SIG-M5 treated with dmso at 0.1 percent for 504 hours (cell line): ENCODE measurements around the gene NTN1.
A peak's percentile ranks its signal among the peaks of the same experiment; 100 is the strongest.

Experiments used
- DNase-seq: peaks from one replicate; lab custom pipeline; 2025; ENCODE audit not compliant: unreplicated experiment; lab: John Stamatoyannopoulos, UW

Gene NTN1

GRCh38 chr17:9004961-9005285 is 16.4 kb upstream of the NTN1 start:
- DNase-seq = no peak

DNA sequence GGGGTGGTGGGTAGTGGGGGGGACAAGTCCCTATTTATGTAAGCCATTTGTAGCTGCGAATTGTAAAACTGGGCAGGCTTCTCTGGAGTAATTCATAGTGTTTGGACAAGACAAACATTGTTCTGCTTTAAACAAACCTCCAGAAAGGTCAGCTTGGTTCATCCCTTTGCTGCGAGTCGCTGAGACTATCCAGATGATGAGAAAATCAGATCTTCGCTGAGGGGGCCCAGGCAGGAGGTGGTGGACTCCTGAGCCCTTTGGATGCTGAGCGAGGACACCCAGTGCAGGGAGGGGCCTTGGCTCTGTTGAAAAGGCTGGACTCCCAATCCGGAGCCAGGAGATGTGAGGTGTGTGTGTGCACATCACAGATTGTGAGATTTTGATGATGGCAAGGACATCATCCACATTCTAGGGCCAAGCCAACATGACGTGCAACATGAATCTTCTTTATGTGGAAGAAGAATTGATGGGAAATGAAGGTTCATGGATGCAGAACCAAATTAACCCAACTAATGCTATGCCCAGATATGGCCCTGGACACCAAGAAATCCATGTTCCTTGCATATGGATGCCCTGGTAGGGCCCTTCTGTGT is 15.0 kb upstream of the NTN1 start:
- no peak for DNase-seq

GRCh38 chr17:9007052-9007714 is 14.1 kb upstream of the NTN1 start:
- DNase-seq = no peak

- no peak for DNase-seq
Measured at GRCh38 chr17:9009096-9009495, 12.2 kb upstream of the NTN1 start.

GRCh38 chr17:9009737-9010136 is 11.6 kb upstream of the NTN1 start:
- DNase-seq = no peak

DNA sequence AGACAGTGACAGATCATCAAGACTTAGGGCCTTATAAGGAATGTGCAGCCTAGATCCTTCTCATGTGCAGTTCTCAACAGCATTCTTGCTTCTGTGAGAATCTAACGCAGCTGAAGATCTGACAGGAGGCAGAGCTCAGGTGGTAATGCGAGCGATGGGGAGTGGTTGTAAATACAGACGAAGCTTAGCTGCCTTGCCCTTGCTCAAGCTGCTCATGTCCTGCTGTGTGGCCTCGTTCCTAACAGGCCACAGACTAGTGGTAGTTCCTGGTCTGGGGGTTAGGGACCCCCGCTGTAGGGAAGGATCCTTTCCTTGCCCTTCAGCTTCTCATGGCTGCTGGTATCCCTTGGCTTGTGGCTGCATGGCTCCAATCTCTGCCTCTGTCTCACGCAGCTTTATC is 10.3 kb upstream of the NTN1 start:
- no peak for DNase-seq

DNA sequence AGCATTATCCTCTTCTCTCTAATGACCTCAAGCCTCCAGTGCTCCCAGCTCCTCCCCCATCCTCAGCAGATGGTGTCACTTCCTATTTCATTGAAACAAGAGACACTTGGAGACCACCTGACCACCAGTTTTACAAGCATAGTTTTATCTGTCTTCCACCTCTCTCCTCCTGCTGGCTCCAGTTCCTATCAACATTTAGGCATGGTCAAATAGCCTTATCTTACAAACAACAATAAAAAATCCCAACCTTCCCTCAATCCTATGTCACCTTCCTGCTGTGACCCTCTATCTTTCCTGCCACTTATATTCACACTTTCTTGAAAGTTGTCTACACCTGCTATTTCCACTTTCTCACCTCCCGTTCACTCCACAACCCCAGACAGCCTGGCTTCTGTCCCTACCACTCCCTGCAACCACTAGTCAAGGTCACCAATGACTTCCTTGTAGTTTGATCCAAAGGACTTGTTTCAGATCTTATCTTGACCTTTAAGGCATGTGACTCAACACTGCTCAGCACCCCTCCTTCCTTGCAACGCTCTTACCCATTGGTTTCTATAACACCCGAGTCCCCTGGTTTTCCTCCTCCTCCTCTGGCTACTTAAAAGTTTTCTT is 4.3 kb upstream of the NTN1 start:
- DNase-seq = peak; percentile 7

GRCh38 chr17:9018726-9019125 is 2.6 kb upstream of the NTN1 start:
- DNase-seq = no peak

DNA sequence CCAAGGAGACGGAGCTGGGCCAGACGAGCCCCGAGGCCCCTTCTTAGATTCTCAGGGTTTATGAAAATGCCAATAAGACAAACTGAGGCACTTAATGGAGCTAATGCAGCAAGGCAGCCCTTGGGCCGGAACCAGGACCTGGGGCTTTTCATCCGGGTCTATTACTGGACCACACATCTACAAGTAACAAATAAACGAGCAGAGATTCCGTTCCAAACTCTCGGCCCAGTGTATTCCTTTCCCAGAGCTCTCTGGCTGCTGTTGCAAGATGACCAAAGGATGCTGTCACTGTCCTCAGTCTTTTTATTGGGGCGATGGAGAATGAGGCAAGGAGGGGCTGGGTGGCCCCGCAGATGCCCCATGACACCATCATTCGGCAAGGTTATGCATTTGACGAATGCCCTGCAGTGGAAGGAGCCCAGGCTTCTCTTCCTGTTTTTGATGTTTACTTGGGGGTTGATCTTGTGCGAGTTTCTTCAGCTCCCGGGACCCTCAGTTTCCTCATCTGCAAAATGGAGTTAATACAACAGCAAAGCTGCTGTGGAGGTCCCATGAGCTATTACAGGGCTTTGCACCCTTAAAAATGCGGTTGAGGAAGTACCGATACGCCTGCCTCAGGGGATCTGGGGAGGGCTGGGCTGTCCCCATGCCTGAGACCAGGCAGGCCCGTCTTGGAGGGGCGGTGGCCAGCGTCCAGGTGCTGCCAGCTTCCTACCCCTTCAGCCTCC is 1.1 kb upstream of the NTN1 start:
- no peak for DNase-seq

- DNase-seq = no peak
Measured at GRCh38 chr17:9020824-9021157, 519 bp upstream of the NTN1 start.

GRCh38 chr17:9021992-9022572 is 772 bp downstream of the NTN1 start:
- no peak for DNase-seq

- no peak for DNase-seq
Measured at GRCh38 chr17:9022573-9023391, 1.5 kb downstream of the NTN1 start.

DNA sequence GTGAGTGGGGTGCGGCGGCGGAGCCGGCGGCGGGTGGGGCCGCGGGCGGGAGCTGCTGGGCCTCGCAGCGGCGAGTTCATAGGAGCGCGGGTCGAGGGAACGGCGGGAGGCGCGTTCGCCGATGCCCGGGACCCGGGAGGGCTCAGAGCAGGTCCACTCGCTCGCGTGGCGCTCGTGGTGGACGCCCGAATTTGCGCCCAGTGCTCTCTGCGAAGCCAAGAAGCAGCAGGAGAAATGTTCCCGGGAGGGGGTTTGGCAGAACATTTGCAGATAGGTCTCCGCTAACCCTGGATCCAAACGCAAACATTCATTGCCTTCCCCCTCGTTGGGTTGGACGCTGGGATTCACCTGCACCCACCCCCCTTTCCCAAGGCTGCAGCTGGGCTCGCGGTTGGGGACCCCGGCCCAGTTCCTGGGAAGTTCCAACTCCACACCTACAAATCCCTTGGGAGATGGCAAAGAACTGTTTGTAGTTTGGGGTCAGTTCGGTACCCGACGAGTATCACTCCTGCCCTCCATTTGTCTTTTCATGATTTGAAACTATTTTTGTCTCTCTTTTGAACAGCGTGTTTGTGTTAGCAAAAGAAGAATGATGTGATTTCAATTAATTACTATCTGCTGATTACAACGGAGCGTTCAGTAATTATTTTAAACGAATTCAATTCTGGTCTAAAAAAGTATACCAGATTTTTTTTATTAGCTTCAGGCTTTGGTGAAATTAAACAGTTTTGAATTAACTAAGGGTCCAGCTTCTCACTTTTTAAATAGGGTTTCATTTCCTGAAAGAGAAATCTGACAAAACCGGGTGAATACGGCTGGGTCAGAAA is 2.3 kb downstream of the NTN1 start:
- DNase-seq = no peak

GRCh38 chr17:9024497-9024896 is 3.2 kb downstream of the NTN1 start:
- no peak for DNase-seq

DNA sequence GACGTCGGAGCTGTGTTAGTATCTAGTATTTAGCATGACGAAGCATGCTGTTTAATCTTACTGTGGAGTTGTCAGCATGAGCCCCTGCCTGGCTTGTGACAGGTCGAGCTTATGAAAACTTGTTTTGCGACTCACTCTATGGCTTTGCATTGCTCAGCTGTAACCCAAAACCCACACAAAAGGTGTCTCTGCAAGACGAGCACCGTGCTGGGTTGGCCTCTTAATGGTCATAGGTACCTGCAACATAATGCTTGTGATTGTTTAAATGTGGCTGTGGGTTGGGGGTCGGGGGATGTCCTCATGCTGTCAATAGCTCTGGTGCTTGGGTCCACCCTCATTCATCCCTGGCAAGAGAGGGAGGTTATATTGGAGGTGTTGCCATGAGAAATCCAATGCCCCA is 5.4 kb downstream of the NTN1 start:
- no peak for DNase-seq

DNA sequence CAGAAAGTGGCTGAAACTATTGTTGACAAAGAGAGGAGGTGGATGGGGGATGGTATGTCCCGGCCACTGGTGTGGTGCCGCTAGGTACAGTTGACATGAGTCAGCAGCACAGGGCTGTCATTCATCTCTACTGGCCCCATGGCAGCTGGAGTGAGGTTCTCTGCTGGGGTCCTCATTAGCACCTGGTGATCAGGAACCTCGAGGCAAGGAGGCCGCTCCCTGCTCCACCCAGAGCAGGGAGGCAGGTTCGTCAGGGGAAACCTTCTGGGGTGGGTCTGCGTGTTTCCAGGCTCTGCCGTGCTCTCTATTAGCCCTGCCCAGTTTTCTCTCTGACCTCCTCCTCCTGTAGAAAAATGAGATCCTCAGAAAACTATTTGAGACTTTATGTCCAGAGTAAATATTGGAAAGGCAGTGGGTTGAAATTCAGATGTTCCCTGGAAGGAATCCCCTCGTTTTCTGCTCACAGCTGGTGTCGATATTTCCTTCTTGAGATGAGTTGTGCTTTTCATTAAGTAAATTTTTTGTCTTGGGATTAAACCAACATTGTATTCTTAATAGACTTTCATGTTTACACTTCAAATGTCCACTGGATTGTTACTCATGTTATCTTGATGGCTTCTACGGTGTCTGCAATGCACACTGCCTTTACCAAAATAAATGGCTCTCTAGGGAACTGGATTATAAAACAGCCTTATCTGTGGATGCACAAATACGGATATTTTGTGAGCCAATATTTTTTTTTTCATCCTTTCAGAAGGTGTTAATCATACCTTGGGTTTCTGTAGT is 7.1 kb downstream of the NTN1 start:
- DNase-seq = no peak

GRCh38 chr17:9028988-9029570 is 7.8 kb downstream of the NTN1 start:
- DNase-seq = no peak

DNA sequence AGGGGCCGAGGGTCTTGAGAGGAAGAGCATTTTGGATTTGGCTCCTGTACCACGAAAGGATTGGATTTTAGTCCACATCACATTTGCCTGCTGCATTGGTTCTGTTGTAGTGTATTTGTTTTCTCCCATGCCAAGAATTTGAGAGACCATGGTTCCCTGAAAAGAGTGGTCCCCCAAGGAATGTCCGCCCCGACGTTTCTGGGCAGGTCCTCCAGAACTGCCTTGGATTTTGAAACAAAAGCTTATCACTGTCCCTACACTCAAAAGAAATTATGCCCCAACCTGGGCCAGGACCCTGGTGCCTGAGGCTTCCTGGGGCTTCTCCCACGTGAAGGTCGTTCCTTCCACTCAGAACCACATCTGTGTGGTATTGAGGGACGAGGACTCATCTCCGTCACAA is 10.8 kb downstream of the NTN1 start:
- DNase-seq = no peak

DNA sequence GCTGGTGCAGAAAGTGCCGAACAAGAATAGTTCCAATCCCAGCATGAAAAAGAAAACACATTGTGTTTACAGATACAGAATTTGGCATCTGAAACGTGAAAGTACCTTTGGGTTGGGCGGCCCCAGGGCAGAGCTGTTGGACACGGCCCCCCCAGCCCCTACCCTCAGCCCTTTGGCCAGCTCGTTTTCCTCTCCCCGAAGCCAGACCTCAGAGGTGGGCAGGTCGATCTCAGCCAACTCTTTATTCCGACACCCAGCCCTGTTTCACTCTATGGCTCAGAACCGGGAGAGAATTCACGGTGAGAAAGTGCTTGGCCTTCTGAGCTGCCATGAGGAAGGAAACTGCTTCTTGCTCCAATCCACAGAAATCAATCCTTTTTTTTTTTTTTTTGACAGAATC is 11.3 kb downstream of the NTN1 start:
- DNase-seq = no peak
